Mammary epithelial cell (primary cell): ENCODE results near the gene OR4K2.

Experiments used
- CTCF ChIP-seq, 2 donors: IDR thresholded peaks in 1 of 2; conservative IDR thresholded peaks in 1 of 2; 2 replicates each; pipeline ENCODE4 v1.5.1; 2011 to 2012; ENCODE audit warnings: inconsistent platforms in 2 of 2, low read length in 2 of 2, mild to moderate bottlenecking in 2 of 2, control low read depth in 1 of 2, low read depth in 1 of 2; ENCODE audit not compliant: insufficient read depth in 1 of 2; ENCODE audit errors: extremely low read depth in 1 of 2
- EZH2 ChIP-seq: IDR thresholded peaks from 2 replicates; pipeline ENCODE4 v1.6.1; 2012; ENCODE audit warnings: low read length, inconsistent platforms, borderline replicate concordance

GRCh38 chr14:19873178-19873577 is 1.8 kb upstream of the OR4K2 start:
- TF ChIP-seq EZH2: no peak
- TF ChIP-seq CTCF (conservative IDR thresholded peaks at IDR 0.05 in 1 of 2, IDR thresholded peaks at IDR 0.05 in 1 of 2; ENCODE audit: extremely low read depth in 1 of 2, insufficient read depth in 1 of 2, low read depth in 1 of 2, low read length in 2 of 2): no peak
